AG04450 (cell line): ENCODE data around the gene IGFN1. TPM values are rescaled to one million over a fixed set of nuclear protein-coding genes. Genes with fewer than 3 reads are reported as not detected.

Experiments used
- CTCF ChIA-PET: fragments of 300-600, 350-600 bp; formaldehyde crosslinking; extraction: SDS; loops from one replicate; lab custom pipeline; 2022; ENCODE audit warnings: antibody characterized with exemption, inconsistent platforms; lab: Charles Lee
- POLR2A ChIA-PET: fragments of 350-600 bp; formaldehyde crosslinking; extraction: SDS; loops from one replicate; lab custom pipeline; 2021; ENCODE audit warnings: antibody characterized with exemption, inconsistent platforms; lab: Yijun Ruan, JAX
- DNase-seq: peaks from one replicate; pipeline ENCODE4 v3.0.0-alpha.2; 2011; ENCODE audit warnings: low read depth, low spot score
- H3K27ac ChIP-seq: one replicate; pipeline ENCODE4 v1.5.1; 2012; ENCODE audit warnings: low read depth, low read length, control low read depth
- H3K27me3 ChIP-seq: one replicate; pipeline ENCODE4 v1.6.0; 2012; ENCODE audit warnings: low read length; ENCODE audit not compliant: control insufficient read depth, insufficient read depth
- H3K4me3 ChIP-seq: 2 replicates; pipeline ENCODE4 v1.5.1; 2011; ENCODE audit warnings: mild to moderate bottlenecking, low read depth, low read length, control low read depth
- H3K9me3 ChIP-seq: 2 replicates; pipeline ENCODE4 v1.5.1; 2012; ENCODE audit warnings: low read length; ENCODE audit not compliant: control insufficient read depth, insufficient read depth
- polyA plus RNA-seq: library from polyadenylated mRNA; depleted of rRNA; stranded (reverse); fragments of >200 nt; gene quantifications from 2 replicates; pipeline ENCODE4 v1.2.3, GENCODE V29; 2011
- TF ChIP-seq, protein P1 (sequence below): IDR thresholded peaks from 2 replicates; pipeline ENCODE4 v1.5.1; 2011; ENCODE audit warnings: low read depth, low read length, control low read depth, inconsistent platforms

The IGFN1 gene
- polyA plus RNA-seq, 1 experiment = not detected

DNA sequence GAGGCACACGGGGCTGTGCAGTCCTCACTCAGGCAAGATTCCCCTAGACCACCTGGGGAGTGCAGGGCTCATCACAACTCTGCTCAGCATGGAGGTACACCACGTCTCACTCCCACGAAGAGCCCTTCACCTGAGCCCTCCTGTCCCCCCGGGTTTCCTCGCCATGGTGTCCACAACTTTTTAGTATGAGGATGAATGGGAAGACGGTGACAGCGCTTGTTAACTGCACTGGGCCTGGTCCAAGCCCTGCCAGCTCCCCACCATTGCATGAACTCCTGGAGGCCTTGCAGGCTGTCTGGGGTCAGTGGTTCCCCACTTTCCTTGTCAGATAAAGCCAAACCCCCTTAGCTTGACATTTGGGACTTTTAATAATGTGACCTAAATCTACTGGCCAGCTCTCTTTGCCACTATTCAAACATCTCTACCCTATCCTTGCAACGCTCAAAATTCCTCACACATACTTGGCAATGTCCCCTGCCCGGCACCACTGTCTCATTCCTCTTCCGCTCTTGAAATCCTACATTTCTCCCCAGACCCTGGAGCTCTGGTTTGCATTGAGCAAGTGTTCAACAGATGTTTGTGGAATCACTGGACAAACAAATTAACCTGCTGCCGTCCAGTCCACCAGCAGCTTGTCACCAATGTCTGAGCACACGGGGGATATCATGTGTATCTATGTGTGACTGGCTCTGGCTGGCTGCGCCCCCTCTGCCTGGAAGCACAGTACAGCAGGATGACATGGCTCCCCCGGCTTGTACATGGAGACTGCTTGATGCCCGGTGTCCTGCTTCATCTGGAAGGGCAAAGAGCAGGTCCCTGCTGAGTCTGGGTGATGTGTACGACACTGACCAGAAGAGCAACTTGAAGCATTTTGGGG lies 47.5 kb upstream of the IGFN1 start:
- ChIA-PET POLR2A (no interaction called here), CTCF (no interaction called here)
- Histone ChIP-seq H3K4me3 (no peak overlapping the region), H3K27me3 (no peaks in the 10 kb centered on the region), H3K27ac (no peak overlapping the region), H3K9me3 (no peaks in the 10 kb centered on the region)
- no peak for DNase-seq
- TF ChIP-seq, protein P1, sequence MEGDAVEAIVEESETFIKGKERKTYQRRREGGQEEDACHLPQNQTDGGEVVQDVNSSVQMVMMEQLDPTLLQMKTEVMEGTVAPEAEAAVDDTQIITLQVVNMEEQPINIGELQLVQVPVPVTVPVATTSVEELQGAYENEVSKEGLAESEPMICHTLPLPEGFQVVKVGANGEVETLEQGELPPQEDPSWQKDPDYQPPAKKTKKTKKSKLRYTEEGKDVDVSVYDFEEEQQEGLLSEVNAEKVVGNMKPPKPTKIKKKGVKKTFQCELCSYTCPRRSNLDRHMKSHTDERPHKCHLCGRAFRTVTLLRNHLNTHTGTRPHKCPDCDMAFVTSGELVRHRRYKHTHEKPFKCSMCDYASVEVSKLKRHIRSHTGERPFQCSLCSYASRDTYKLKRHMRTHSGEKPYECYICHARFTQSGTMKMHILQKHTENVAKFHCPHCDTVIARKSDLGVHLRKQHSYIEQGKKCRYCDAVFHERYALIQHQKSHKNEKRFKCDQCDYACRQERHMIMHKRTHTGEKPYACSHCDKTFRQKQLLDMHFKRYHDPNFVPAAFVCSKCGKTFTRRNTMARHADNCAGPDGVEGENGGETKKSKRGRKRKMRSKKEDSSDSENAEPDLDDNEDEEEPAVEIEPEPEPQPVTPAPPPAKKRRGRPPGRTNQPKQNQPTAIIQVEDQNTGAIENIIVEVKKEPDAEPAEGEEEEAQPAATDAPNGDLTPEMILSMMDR = no peak

DNA sequence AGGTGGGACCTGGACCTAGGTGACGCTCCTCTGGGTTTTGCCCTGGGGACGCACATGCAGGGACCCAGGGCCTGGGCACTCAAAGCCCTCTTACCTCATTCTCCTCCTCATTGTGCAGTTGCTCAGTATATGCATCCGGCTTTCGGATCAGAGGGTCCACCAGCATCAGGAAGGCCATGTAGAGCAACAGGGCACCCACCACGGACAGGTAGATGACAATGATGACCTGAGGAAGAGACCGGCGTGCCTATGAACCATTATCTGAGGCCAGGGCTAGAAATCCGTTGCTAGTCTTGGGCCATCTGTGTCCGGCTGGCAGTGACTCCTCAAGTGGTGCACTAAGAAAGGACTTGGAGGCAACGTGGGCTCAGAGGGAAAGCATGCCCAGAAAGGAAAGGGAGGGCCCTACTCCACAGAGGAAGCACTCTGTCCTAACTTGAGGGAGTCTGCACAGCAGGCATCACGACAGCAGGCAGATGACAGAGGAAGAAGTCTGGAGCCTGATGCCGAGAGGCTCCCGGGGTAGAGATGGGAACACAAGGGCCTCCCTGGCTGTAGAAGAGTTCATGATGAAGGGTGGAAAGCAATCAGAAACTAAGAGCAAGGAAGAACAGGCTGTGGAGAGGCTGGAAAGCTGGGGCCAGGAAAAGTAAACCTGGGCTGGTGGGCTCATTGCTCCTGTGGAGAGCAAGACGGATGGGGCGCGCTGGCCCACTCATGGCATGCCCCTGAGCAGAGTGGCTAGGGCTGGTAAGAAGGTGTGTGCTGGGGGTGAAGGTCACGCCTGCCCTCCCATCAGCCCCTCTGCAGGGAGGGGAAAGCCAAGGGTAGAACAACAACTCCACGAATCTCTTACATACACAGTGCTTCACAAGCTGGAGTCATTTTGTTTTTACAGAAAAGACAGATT lies 46.6 kb upstream of the IGFN1 start:
- H3K4me3 ChIP-seq = no peak overlapping the region
- TF ChIP-seq, protein P1 = no peak
- POLR2A ChIA-PET = no interaction called here
- no peak overlapping the region for H3K27ac ChIP-seq
- no peaks in the 10 kb centered on the region for H3K9me3 ChIP-seq
- no peaks in the 10 kb centered on the region for H3K27me3 ChIP-seq
- CTCF ChIA-PET = no interaction called here
- no peak for DNase-seq

DNA sequence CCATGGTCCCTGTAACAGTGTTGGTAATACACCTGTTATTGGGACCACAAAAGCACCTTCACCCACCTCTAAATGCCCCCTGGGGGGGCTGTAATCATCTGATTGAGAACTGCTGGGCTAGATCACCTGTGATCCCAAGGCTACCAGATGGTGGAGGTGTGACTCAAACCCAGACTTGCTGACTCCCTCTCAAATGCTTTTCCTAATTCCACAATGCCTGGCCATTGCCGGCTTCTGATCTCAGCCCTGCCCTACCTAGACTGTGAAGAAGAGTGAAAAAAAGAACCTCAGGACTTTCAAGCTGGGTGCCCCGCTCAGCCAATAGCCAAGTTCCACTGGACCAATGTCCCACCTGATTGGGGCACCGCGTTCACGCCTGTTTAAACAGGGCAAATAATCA lies 45.9 kb upstream of the IGFN1 start:
- no peaks in the 10 kb centered on the region for H3K9me3 ChIP-seq
- POLR2A ChIA-PET = no interaction called here
- CTCF ChIA-PET = no interaction called here
- no peaks in the 10 kb centered on the region for H3K27me3 ChIP-seq
- TF ChIP-seq, protein P1 = no peak
- DNase-seq = no peak
- no peak overlapping the region for H3K4me3 ChIP-seq
- no peak overlapping the region for H3K27ac ChIP-seq

DNA sequence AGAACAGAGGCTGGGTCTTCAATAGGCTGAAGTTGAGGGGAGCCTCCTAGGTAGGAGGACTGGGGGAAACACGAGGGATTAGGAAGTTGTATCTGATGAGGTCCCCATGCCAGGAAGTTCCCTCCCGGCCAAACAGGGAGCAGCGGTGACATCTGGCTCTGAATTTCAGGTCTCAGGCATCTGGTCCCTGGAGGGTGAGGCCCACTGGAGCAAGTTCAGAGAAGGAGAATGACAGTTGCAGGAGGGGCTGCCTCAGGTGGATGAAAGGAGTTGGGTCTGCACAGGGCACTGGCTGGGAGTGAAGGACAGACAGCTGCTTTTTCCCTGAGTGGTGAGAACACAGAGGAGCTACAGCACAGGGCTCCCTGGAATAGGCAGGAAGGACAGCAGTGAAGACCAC lies 45.5 kb upstream of the IGFN1 start:
- TF ChIP-seq, protein P1 = no peak
- DNase-seq = no peak
- Histone ChIP-seq H3K9me3 (no peaks in the 10 kb centered on the region), H3K27ac (no peak overlapping the region), H3K4me3 (no peak overlapping the region), H3K27me3 (no peaks in the 10 kb centered on the region)
- ChIA-PET POLR2A (no interaction called here), CTCF (no interaction called here)
